Caki2 (cell line): ENCODE measurements around the gene ANKRD18B. TPM values are rescaled to one million over a fixed set of nuclear protein-coding genes. Genes with fewer than 3 reads are reported as not detected.
"Not testable (repeated sequence)": the region's sequence is repeated elsewhere in the genome, so short reads cannot be mapped to it uniquely, and the experiment has no call there.

Experiments
- DNase-seq: peaks from one replicate; pipeline ENCODE4 v3.0.0-alpha.2; 2015; ENCODE audit warnings: low read depth
- in situ Hi-C: cut with HindIII; loops from 2 replicates; pipeline ENCODE4 v1.10.0; 2016; ENCODE audit warnings: low sequenced_read_pairs, low pct_unique_long_range_greater_than_20kb, mixed read lengths
- total RNA-seq: library from RNA; depleted of rRNA; stranded (reverse); fragments of >200 nt; shearing (Covaris generic); gene quantifications from 2 replicates; pipeline ENCODE4 v1.2.3, GENCODE V29; 2014; ENCODE audit warnings: low replicate concordance

Gene ANKRD18B
- total RNA-seq, 1 experiment from 2014 or later: 3.5 TPM

DNA sequence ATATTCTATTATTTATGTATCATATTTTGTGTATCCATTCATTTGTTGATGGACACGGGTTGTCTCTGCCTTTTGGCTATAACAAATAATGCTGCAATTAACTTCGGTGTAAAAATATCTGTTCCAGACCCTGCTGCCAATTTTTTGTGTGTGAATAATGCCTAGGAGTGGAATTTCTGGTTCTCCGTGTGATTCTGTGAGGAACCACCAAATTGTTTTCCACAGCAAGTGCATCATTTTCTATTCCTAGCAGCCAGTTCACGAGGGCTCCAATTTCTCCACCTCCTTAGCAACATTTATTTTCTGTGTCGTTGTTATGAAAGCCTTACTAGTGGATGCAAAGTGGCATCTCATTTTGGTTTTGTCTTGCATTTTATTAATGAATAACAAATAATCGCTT, 2.2 kb upstream of the ANKRD18B start:
- in situ Hi-C loops: not testable (repeated sequence)

DNA sequence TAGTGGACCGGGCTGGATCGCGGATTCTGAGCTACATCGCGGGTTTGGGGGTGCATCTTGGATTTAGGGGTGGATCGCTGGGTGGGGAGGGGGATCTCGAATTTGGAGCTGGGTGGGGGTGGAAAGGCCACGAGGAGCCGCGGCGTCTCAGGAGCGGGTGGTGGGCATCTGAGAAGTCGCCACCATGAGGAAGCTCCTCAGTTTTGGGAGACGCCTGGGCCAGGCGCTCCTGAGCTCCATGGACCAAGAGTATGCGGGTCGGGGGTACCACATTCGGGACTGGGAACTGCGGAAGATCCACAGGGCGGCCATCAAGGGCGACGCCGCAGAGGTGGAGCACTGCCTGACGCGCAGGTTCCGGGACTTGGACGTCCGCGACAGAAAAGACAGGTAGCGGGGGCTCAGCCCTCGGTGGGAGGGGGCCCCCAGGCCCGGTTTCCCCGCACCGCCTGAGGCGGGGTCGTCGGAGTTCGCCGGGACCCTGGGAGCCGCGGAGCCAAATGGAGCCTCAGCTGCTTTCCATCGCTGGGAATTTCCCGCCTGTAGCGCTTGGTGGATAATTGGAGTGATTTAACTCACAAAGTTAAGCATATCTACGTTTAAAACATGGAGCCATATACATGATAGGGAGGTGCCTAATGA, 376 bp downstream of the ANKRD18B start:
- in situ Hi-C loops: no loop called here
- peak; percentile 45 for DNase-seq

More for the DNA sequence above, 2.2 kb upstream of the ANKRD18B start:
- not testable (repeated sequence) for DNase-seq

DNA sequence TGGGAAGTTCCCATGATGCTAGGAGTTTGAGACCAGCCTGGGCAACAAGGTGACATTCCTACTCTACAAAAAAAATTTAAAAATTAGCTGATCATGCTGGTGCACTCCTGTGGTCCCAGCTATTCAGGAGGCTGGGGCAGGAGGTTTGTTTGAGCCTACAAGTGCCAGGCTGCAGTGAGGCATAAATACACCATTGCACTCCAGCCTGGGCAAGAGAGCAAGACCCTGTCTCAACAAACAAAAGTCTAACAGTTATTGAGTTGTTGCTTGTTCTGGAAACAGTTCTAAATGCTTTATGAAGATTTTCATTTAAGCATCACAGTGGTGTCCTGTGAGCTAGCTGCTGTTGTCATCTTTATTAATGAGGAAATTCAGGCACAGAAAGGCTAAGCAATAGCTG, 4.0 kb downstream of the ANKRD18B start:
- DNase-seq, in situ Hi-C loops: not testable (repeated sequence)

DNA sequence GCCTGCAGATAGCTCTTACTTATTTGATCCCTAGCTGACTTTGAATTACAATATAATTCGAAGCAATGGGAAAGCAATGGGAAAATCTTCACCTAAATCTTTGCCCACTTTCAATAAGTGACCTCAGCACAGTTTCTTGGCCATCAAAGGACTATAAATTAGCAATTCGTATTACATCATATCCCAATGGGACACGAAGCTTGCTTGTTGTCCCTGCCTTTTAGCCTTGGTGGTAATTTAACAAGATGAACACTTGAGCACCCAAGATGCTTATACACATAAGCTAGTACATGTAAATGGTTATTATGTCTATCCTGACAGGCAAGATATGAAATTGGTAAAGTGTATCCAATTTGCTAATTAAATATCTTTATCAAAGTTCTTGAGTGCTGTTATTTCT, 9.9 kb downstream of the ANKRD18B start:
- in situ Hi-C loops, DNase-seq: not testable (repeated sequence)

DNA sequence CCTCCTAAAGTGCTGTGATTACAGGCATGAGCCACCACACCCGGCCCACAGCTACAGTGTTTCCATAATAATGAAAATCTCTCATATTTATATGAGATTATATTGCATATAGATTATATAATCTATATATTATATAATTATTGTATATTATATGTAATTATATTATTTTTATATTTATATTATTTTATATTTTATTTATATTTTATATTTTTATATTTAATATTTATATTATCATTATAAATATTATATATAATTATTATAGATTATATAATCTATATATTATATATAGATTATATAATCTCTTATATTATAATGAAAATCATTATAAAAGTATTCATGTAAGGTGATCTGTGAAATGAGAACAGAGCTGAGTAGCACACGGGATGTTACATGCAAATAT, 11.5 kb downstream of the ANKRD18B start:
- in situ Hi-C loops: no loop called here
- DNase-seq: no peak

DNA sequence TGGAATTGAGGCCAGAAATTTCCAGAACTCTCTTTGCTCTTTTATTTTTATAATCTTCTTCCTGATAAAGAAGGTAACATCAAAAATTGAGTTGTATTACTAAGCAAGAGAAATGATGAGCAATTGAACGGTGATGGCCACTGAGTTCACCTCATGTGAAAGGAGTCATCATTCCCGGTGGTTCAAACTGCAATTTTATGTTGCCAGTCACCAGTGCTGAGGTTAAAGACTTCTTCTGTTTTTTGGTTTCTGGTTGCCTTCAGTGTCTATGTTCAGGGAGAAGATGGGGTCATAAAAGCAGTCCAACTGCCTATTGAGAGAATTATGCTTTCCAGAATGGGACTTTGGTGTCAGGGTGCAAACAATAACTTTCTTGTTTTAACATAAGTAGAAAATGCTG, 19.4 kb downstream of the ANKRD18B start:
- DNase-seq: not testable (repeated sequence)

DNA sequence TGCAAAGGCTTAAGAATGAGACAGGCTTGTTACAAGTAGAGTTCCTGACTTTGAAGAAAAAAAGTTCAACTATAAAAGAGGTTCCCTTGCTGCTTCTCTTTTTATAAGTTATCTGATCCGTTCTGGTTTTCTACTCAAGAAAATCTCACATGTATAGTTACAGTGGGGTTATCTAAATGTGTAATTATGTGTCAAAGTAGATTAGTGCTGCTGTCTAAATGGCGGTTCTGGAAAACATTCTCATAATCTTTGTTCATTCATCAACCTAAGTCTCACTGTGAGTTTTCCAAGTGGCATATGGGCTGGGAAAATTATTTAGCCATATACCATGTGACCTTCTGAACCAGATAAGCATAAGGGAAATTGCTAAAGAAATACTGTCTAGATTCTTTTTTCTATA, 21.7 kb downstream of the ANKRD18B start:
- DNase-seq, in situ Hi-C loops: not testable (repeated sequence)

More for the DNA sequence above, 19.4 kb downstream of the ANKRD18B start:
- in situ Hi-C loops: not testable (repeated sequence)

DNA sequence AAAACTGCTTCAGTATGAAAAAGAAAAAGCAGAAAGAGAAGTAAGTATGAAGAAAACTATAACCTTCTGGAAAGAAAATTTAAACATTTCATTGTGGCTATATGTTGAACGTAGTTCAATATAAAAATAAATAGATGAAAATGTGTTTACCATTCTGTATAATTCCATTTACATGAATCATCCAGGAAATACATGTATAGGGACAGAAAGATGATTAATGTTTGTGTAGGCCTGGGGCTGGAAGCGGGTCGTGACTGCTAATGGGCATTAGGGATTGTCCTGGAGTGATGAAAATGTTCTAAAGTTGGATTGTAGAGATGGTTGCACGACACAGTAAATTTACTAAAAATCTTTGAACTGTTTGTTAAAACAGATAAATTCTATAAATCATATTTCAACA, 24.8 kb downstream of the ANKRD18B start:
- in situ Hi-C loops, DNase-seq: not testable (repeated sequence)

DNA sequence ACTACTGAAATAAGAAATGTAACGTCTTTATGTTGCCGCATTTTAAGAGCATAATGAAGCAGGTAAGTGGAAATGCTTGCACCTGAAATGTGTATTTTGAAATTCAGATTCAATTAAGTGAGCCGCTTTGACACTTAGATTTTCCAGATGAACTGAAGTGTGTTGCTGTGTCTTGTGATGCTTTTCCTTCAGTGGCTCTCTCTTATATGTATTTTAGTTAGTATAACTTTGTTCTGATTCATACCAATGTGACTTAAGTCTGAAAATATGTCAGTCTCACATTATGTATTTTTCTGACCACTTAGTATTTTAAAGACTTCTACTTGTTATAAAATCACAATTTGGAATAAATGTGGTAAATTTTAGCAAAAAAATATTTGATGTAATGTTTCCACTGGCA, 25.4 kb downstream of the ANKRD18B start:
- DNase-seq, in situ Hi-C loops: not testable (repeated sequence)

DNA sequence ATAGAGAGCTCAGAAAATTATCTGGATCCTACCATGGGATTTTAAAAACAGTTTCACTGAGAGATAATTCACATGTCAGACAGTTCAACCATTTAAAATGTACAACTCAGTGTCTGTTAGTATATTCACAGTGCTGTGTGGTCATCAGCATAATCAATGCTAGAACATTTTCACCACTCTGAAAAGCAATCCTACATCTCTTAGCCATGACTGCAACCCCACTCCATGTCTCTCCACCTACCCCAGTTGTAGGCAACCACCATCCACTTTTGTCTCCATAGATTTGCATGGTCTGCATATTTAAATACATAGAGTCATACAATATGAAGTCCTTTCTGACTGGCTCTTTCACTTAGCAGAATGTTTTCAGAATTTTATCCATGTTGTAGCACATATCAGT, 27.1 kb downstream of the ANKRD18B start:
- in situ Hi-C loops, DNase-seq: not testable (repeated sequence)

DNA sequence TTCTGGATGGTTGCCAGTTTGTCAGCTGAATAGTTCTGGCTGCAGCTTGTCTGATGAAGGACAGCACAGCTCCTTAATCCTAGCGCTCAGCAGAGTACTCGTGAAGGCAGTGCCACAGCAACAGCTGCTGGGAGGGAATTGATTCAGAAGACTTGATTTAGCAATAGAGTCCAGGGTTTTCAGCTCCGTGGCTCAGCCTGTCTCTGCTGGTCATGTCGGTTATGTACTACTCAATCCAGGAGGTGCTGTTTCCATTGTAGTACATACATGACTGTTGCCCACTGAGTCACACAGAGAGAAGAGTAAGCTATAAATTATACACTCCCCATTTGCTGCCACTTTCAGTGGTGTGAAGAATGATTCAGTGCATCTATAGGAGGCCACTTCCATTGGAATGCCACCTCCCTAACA, 28.3 kb downstream of the ANKRD18B start:
- DNase-seq, in situ Hi-C loops: not testable (repeated sequence)

DNA sequence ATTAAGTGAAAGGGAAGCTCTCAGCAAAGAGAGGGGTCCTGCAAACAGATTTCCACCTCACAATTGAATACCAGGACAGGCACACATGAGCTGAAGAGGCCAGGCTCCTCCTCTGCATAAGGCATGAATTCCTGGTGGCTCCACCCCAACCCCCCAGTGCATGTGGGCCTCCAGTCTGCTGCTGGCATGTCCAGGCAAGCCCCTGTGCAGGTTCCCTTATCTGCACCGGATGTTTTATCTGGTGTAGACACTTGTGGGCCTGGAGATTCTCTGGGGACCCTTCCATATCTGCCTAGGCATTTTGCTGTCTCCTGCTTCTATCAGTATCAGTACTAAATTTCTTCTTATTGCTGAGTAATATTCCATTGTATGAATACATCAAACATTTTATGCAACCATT, 36.2 kb downstream of the ANKRD18B start:
- in situ Hi-C loops, DNase-seq: not testable (repeated sequence)

DNA sequence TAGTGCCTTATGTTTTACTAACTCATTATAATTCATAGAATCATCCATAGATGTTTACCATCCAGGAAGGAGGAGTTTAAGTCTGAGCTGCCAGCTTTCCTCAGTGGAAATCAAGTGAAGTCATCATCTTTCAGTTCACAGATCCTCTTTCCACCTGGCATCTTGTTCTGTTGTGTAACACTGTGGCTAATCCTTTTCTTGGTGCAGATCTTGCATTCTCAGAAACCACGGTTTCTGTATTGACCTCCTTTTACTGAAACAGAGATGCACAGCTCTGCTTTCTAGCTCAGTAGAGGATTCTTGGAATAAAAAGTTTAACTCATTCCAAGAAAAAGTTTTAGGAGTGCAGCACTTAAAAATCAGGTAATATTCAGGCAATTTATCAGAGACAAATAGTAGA, 38.1 kb downstream of the ANKRD18B start:
- DNase-seq, in situ Hi-C loops: not testable (repeated sequence)

DNA sequence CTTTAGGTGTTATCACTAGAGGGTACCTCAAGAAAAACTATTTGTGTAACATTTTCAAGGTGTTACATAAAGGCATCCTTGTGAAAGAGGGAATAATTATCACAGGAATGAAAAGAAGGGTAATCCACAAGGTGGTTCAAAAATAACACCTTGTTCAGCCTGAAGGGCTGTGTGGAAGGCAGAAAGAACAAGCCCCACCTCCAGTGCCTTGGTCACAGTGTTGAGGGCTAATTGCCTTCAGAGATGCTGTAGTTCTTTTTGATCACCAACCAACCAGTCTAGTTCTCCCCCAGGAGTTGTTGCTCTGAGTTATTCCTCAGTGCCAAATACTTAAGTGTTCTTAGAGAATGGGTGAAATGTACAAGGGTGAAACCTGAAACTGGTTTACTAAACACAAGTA, 43.7 kb downstream of the ANKRD18B start:
- DNase-seq, in situ Hi-C loops: not testable (repeated sequence)

DNA sequence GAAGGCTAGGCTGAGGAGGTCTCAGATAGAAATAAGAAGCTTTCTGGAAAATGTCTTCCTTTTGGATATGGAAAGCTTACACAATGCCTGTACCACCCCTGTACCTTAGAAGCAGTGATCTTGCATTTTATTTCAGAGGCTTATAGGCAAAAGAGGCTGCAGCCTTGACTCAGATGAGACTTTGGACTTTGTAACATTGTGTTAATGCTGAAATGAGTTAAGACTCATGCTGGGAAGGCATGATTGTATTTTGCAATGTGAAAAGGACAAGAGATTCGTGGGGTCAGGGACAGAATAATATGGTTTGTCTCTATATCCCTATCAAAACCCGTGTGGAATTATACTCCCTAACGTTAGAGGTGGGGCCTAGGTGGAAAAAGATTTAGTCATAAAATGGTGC, 53.7 kb downstream of the ANKRD18B start:
- in situ Hi-C loops, DNase-seq: not testable (repeated sequence)

DNA sequence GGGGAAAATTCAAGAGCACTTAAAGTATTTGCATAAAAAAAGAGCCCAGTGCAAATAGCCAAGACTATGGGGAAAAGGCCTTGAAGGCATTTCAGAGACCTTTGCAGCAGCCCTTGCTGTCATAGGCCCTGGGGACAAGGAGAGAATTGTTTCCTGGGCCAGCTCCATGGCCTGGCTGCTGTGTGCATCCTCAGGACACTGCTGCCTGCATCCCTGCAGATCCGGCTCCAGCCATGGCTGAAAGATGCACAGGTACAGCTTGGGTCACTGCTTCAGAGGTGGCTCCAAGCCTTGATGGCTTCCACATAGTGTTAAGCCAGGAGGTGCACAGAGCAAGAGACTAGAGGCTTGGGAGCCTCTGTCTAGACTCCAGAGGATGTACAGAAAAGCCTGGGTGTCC, 55.9 kb downstream of the ANKRD18B start:
- in situ Hi-C loops: not testable (repeated sequence)

DNA sequence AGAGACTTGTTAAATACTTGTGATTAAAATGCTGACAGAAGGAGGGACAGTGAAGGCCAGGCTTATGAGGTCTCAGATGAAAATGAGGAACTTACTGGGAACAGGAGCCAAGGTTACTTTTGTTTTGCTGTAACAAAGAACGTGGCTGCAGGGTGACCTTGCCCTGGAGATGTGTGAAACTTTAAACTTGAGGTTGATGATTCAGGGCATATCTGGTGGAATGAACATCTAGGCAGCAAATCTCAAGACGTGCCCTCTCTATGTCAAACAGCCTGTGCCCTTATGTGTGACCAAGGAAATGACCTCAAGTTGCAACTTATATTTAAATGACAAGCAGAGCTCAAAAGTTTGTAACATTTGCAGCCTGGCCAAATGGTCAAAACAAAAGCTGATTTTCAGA, 58.6 kb downstream of the ANKRD18B start:
- in situ Hi-C loops, DNase-seq: not testable (repeated sequence)

More for the DNA sequence above, 55.9 kb downstream of the ANKRD18B start:
- not testable (repeated sequence) for DNase-seq

DNA sequence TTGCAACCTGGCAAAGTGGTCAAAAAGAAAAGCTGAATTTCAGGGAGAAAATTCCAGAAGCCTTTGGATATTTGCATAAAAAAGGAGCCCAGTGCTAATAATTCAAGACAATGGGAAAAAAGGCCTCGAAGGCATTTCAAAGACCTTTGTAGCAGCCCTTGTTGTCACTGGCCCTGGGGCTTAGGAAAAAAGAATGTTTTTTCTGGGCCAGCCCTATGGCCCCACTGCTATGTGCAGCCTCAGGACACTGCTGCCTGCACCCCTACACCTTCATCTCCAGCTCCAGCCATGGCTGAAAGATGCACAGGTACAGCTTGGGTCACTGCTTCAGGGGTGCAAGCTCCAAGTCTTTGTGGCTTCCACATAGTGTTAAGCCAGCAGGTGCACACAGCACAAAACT, 62.1 kb downstream of the ANKRD18B start:
- in situ Hi-C loops, DNase-seq: not testable (repeated sequence)

DNA sequence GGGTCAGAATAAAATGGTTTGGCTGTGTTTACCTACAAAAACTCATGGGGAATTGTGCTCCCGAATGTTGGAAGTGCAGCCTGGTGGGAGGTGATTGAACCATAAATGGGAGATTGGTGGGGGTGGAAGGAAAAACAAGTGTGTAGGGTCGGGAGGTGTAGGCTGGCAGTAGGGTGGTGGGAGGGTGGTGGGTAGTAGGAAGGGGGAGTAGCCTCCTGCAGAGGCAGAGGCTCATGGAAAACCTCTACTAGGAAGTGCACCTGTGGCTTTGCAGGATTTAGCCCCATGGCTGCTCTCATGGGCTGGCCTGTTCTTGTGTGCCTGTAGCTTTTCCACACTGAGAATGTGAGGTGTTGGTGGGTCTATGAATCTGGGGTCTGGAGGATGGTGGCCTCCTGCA, 63.7 kb downstream of the ANKRD18B start:
- DNase-seq, in situ Hi-C loops: not testable (repeated sequence)

DNA sequence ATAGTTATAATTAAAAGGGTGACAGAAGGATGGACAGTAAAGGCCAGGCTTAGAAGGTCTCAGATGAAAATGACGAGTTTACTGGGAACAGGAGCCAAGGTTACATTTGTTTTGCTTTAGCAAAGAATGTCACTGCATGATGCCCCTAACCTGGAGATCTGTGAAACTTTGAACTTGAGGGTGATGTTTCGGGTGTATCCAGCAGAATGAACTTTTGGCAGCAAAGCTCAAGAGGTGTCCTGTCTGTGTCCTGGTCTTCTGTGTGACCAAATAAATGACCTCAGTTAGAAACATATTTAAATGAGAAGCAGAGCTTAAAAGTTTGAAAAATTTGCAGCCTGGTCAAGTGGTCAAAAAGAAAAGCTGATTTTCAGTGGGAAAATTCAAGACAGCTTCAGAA, 64.8 kb downstream of the ANKRD18B start:
- in situ Hi-C loops, DNase-seq: not testable (repeated sequence)
